DND-41 (cell line): ENCODE measurements around the gene UPB1.

Experiments
- ATAC-seq: fragments of 200-7000 bp; cut with Tn5 transposase; 3 replicates; pipeline ENCODE4 v1.9.1; 2021; ENCODE audit warnings: low read depth; ENCODE audit not compliant: insufficient read depth
- DNase-seq: peaks from one replicate; pipeline ENCODE4 v3.0.0-alpha.2; 2020
- H2AFZ ChIP-seq: 2 replicates; pipeline ENCODE4 v1.6.0; 2012; ENCODE audit warnings: low read depth, low read length
- H3K27ac ChIP-seq: 2 replicates; pipeline ENCODE4 v1.5.1; 2012; ENCODE audit warnings: low read length, inconsistent platforms
- H3K27me3 ChIP-seq: fragments of 200-600 bp; sonication (generic); 2 replicates; pipeline ENCODE4 v1.6.0; 2012; ENCODE audit warnings: low read length, mild to moderate bottlenecking, inconsistent platforms; ENCODE audit not compliant: insufficient read depth, poor library complexity
- H3K36me3 ChIP-seq: 2 replicates; pipeline ENCODE4 v1.5.1; 2012; ENCODE audit warnings: low read length, inconsistent platforms; ENCODE audit not compliant: insufficient read depth
- H3K4me1 ChIP-seq: 2 replicates; pipeline ENCODE4 v1.5.1; 2012; ENCODE audit warnings: mild to moderate bottlenecking, low read length; ENCODE audit not compliant: insufficient read depth
- H3K4me2 ChIP-seq: 2 replicates; pipeline ENCODE4 v1.6.0; 2012; ENCODE audit warnings: mild to moderate bottlenecking, moderate library complexity, low read length, inconsistent platforms; ENCODE audit not compliant: insufficient read depth
- H3K4me3 ChIP-seq, 2 experiments: fragments of 200-600 bp in 1 of 2; shearing (Covaris generic) in 1 of 2; 2 replicates each; pipeline ENCODE4 v1.5.1; 2012 to 2016; ENCODE audit warnings: inconsistent platforms in 2 of 2, low read length in 2 of 2, mild to moderate bottlenecking in 2 of 2, low read depth in 1 of 2, moderate library complexity in 1 of 2
- H3K79me2 ChIP-seq: 2 replicates; pipeline ENCODE4 v1.6.0; 2012; ENCODE audit warnings: low read length, inconsistent platforms; ENCODE audit not compliant: insufficient read depth
- H3K9ac ChIP-seq: 2 replicates; pipeline ENCODE4 v1.6.0; 2012; ENCODE audit warnings: low read depth, mild to moderate bottlenecking, inconsistent platforms, low read length, moderate library complexity
- H3K9me3 ChIP-seq: 2 replicates; pipeline ENCODE4 v1.5.1; 2012; ENCODE audit warnings: low read length, moderate library complexity, mild to moderate bottlenecking, inconsistent platforms; ENCODE audit not compliant: insufficient read depth, severe bottlenecking
- H4K20me1 ChIP-seq: 2 replicates; pipeline ENCODE4 v1.6.0; 2012; ENCODE audit warnings: low read length; ENCODE audit not compliant: insufficient read depth
- EZH2 ChIP-seq: IDR thresholded peaks from 3 replicates; pipeline ENCODE4 v1.6.1; 2012; ENCODE audit warnings: borderline replicate concordance, low read depth, mild to moderate bottlenecking, moderate library complexity, low read length, inconsistent platforms; ENCODE audit not compliant: severe bottlenecking
- TF ChIP-seq, protein P1 (sequence below): IDR thresholded peaks from 2 replicates; pipeline ENCODE4 v1.5.1; 2012; ENCODE audit warnings: borderline replicate concordance, low read length, moderate library complexity, mild to moderate bottlenecking; ENCODE audit not compliant: poor library complexity, severe bottlenecking; ENCODE audit errors: extremely low read depth

The UPB1 gene

DNA sequence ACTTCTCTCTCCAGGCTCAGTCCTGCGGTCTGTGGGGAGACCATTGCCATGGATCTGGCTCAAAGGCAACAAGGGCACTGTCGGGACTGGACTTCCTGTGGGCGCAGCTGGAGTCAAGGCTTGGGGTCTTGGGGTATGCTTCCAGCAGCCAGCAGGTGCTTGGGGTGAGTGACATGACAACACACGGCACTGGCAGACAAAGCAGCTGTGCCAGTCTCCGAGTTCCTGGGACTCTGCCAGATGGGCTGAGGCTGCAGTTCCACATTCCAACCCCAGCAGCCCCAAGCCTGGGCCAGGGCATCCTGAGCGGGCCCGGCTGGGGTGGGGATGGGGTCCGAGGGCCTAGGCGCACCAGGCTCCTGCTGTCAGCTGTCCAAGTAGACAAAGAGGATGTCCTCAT lies 47.5 kb downstream of the UPB1 start:
- no peak overlapping the region for H3K4me2 ChIP-seq
- no peaks in the 10 kb centered on the region for H3K27me3 ChIP-seq
- no peak for ATAC-seq
- no peaks in the 10 kb centered on the region for H3K79me2 ChIP-seq
- no peak for DNase-seq
- H3K4me1 ChIP-seq: no peaks in the 10 kb centered on the region
- H3K4me3 ChIP-seq: no peak overlapping the region
- no peak overlapping the region for H2AFZ ChIP-seq
- H3K9me3 ChIP-seq: no peaks in the 10 kb centered on the region
- H4K20me1 ChIP-seq: peaks cover 24% of the 10 kb centered on the region
- H3K9ac ChIP-seq: no peak overlapping the region
- no peak for TF ChIP-seq EZH2
- TF ChIP-seq, protein P1, sequence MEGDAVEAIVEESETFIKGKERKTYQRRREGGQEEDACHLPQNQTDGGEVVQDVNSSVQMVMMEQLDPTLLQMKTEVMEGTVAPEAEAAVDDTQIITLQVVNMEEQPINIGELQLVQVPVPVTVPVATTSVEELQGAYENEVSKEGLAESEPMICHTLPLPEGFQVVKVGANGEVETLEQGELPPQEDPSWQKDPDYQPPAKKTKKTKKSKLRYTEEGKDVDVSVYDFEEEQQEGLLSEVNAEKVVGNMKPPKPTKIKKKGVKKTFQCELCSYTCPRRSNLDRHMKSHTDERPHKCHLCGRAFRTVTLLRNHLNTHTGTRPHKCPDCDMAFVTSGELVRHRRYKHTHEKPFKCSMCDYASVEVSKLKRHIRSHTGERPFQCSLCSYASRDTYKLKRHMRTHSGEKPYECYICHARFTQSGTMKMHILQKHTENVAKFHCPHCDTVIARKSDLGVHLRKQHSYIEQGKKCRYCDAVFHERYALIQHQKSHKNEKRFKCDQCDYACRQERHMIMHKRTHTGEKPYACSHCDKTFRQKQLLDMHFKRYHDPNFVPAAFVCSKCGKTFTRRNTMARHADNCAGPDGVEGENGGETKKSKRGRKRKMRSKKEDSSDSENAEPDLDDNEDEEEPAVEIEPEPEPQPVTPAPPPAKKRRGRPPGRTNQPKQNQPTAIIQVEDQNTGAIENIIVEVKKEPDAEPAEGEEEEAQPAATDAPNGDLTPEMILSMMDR: no peak
- H3K27ac ChIP-seq: no peak overlapping the region
- peaks cover 78% of the 10 kb centered on the region for H3K36me3 ChIP-seq

- ATAC-seq (no peak), DNase-seq (no peak)
- no peak overlapping the region for H3K9ac ChIP-seq
- no peak overlapping the region for H3K27ac ChIP-seq
- H3K27me3 ChIP-seq: no peaks in the 10 kb centered on the region
- no peak overlapping the region for H3K4me2 ChIP-seq
- H3K4me1 ChIP-seq: no peaks in the 10 kb centered on the region
- TF ChIP-seq EZH2: no peak
- TF ChIP-seq, protein P1: no peak
- H3K36me3 ChIP-seq: peaks cover 83% of the 10 kb centered on the region
- no peaks in the 10 kb centered on the region for H3K9me3 ChIP-seq
- no peak overlapping the region for H3K4me3 ChIP-seq
- H3K79me2 ChIP-seq: no peaks in the 10 kb centered on the region
- peaks cover 24% of the 10 kb centered on the region for H4K20me1 ChIP-seq
- H2AFZ ChIP-seq: no peak overlapping the region
Observed at GRCh38 chr22:24543185-24543601, 48.1 kb downstream of the UPB1 start.

DNA sequence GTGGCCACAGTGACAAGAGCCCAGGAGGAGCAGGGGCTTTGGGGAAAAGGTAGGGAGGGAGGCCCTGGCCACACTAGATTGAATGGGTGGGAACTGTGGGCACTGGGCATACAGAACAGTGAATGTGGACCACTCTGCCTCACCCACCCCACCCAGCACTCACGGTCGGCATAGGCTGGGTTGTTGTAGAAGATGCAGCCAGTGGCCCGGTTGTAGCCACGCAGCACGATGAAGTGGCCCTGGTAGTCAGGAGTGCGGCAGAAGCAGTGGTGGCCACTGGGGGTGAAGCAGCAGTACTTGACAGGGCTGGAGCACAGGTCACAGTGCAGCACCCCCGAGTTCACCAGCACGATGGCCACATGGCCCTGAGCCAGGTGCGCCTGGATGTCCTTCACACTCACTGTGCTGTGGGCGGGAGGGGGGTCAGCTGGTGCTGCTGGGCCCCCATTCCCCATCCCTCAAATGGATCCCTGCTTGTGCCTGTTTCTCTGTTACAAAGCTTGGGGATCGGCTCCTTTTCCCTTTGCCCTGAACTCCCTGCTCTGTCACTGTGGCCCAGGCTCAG lies 48.6 kb downstream of the UPB1 start:
- no peak overlapping the region for H3K9ac ChIP-seq
- no peak overlapping the region for H3K4me3 ChIP-seq
- H4K20me1 ChIP-seq: peaks cover 27% of the 10 kb centered on the region
- peaks cover 3% of the 10 kb centered on the region; the same call in 1 of the 2 replicates for H3K79me2 ChIP-seq
- no peak overlapping the region for H2AFZ ChIP-seq
- no peaks in the 10 kb centered on the region for H3K9me3 ChIP-seq
- ATAC-seq: no peak
- H3K4me2 ChIP-seq: no peak overlapping the region
- H3K36me3 ChIP-seq: peaks cover 89% of the 10 kb centered on the region
- TF ChIP-seq, protein P1: no peak
- no peak for TF ChIP-seq EZH2
- H3K27ac ChIP-seq: no peak overlapping the region
- no peaks in the 10 kb centered on the region for H3K4me1 ChIP-seq
- no peak for DNase-seq
- H3K27me3 ChIP-seq: no peaks in the 10 kb centered on the region

- Histone ChIP-seq H3K27me3 (no peaks in the 10 kb centered on the region), H3K27ac (no peak overlapping the region)
- TF ChIP-seq, protein P1: no peak
- no peak for TF ChIP-seq EZH2
Observed at GRCh38 chr22:24548812-24549211, 53.7 kb downstream of the UPB1 start.

More at GRCh38 chr22:24548812-24549211, 53.7 kb downstream of the UPB1 start:
- Histone ChIP-seq H3K4me2 (no peak overlapping the region), H3K4me1 (peaks cover 15% of the 10 kb centered on the region), H3K36me3 (peaks cover 82% of the 10 kb centered on the region), H3K79me2 (peaks cover 54% of the 10 kb centered on the region), H3K9ac (no peak overlapping the region), H3K9me3 (no peaks in the 10 kb centered on the region), H4K20me1 (peaks cover 55% of the 10 kb centered on the region), H2AFZ (no peak overlapping the region), H3K4me3 (no peak overlapping the region)
- ATAC-seq: no peak
- no peak for DNase-seq
